ENCODE results near the gene SPRR2D. TPM values are rescaled to one million over a fixed set of nuclear protein-coding genes. Genes with fewer than 3 reads are reported as not detected.
"Not testable (repeated sequence)": the region's sequence is repeated elsewhere in the genome, so short reads cannot be mapped to it uniquely, and the experiment has no call there.

SPRR2D gene
- total and polyA plus RNA-seq, 2 donors (not counting 3 experiments of a cell fraction or from before 2014, with no cell fraction given) = not detected

- TF ChIP-seq JUN (IDR thresholded peaks at IDR 0.05; ENCODE audit: borderline replicate concordance, insufficient read depth, insufficient read length, low read depth) = no peak
- TF ChIP-seq MYC (IDR thresholded peaks at IDR 0.05; ENCODE audit: low read depth, low read length) = no peak
- no peak for TF ChIP-seq GATA2 (IDR thresholded peaks at IDR 0.05; ENCODE audit: insufficient read depth, insufficient read length, low read depth, low read length)
- no peak for TF ChIP-seq MAX (IDR thresholded peaks at IDR 0.05; ENCODE audit: insufficient read depth, insufficient read length)
- TF ChIP-seq FOS (IDR thresholded peaks at IDR 0.05; ENCODE audit: borderline replicate concordance, insufficient read depth, low read length) = no peak
- no peak for TF ChIP-seq CTCF (IDR thresholded peaks at IDR 0.05; ENCODE audit: extremely low read depth in 1 of 2, insufficient read depth in 1 of 2, low read depth in 1 of 2, low read length in 2 of 2)
- no peak for TF ChIP-seq EZH2 (IDR thresholded peaks at IDR 0.05; ENCODE audit: borderline replicate concordance, low read depth, low read length, severe bottlenecking)
- no peak for TF ChIP-seq POLR2AphosphoS5 (IDR thresholded peaks at IDR 0.05; ENCODE audit: insufficient read depth, low read depth, low read length)
- TF ChIP-seq POLR2A (IDR thresholded peaks at IDR 0.05; ENCODE audit: low read depth, low read length) = no peak
- FAIRE-seq (no peak), DNase-seq (ENCODE audit: low read depth, low spot score) (no peak)
- no peaks in the 10 kb centered on the region for H4K20me1 ChIP-seq (replicated peaks; ENCODE audit: control insufficient read depth, extremely low read depth, insufficient read depth, low read length)
- BruUV-seq (replicated peaks) = no TSS peak
- H3K79me2 ChIP-seq (ENCODE audit: control insufficient read depth, insufficient read depth, low read length) = no peaks in the 10 kb centered on the region
- intact Hi-C loops (cut with micrococcal nuclease) = no loop called here
- H3K9ac ChIP-seq (replicated peaks; ENCODE audit: extremely low read depth, insufficient read depth, low read length) = no peak within 1 kb of the TSS
- H3K27me3 ChIP-seq (ENCODE audit: control insufficient read depth in 2 of 2, insufficient read depth in 2 of 2, low read length in 2 of 2) = peaks cover 0 to 2% of the 10 kb centered on the region in 2 experiments
- H2AFZ ChIP-seq (ENCODE audit: low read depth, low read length) = no peak within 1 kb of the TSS
- no peak within 1 kb of the TSS for H3K4me2 ChIP-seq (ENCODE audit: insufficient read depth, low read length)
- no peaks in the 10 kb centered on the region for H3K36me3 ChIP-seq (ENCODE audit: control insufficient read depth in 2 of 2, extremely low read depth in 1 of 2, insufficient read depth in 2 of 2, low read length in 2 of 2)
- H3K9me1 ChIP-seq (replicated peaks; ENCODE audit: control insufficient read depth, extremely low read depth, insufficient read depth, low read length) = no peaks in the 10 kb centered on the region
- ChIA-PET CTCF (no interaction called here), POLR2A (no interaction called here)
- H3K9me3 ChIP-seq (replicated peaks; ENCODE audit: control insufficient read depth, insufficient read depth, low read length) = no peaks in the 10 kb centered on the region
- H3K4me3 ChIP-seq (replicated peaks in 1 of 3; ENCODE audit: insufficient read depth in 1 of 3, low read depth in 1 of 3, low read length in 3 of 3) = no peak within 1 kb of the TSS
- no peak within 1 kb of the TSS for H3K27ac ChIP-seq (ENCODE audit: insufficient read depth, low read depth, low read length)
- dilution Hi-C loops (cut with MboI; ENCODE audit: extremely low pct_ligation_motif_present, low sequenced_read_pairs) = no loop called here
- H3K4me1 ChIP-seq (ENCODE audit: control insufficient read depth, extremely low read depth, insufficient read depth, low read length) = no peaks in the 10 kb centered on the region
These were observed 16.5 kb upstream of the SPRR2D start, which contains the start of gene SPRR2A for GRCh38 chr1:153057375-153057774. Gene SPRR2A (minus strand): TSS chr1:153057512. CDS start chr1:153056735, 777 bp downstream.

- intact Hi-C loops (cut with micrococcal nuclease); H3K27ac ChIP-seq (ENCODE audit: insufficient read depth, low read depth, low read length); H3K4me3 ChIP-seq (replicated peaks in 1 of 3; ENCODE audit: insufficient read depth in 1 of 3, low read depth in 1 of 3, low read length in 3 of 3); dilution Hi-C loops (cut with MboI; ENCODE audit: extremely low pct_ligation_motif_present, low sequenced_read_pairs); DNase-seq (ENCODE audit: low read depth, low spot score); H3K27me3 ChIP-seq (ENCODE audit: control insufficient read depth in 2 of 2, insufficient read depth in 2 of 2, low read length in 2 of 2); CTCF ChIA-PET; H3K36me3 ChIP-seq (ENCODE audit: control insufficient read depth in 2 of 2, extremely low read depth in 1 of 2, insufficient read depth in 2 of 2, low read length in 2 of 2); H3K79me2 ChIP-seq (ENCODE audit: control insufficient read depth, insufficient read depth, low read length); H3K9ac ChIP-seq (replicated peaks; ENCODE audit: extremely low read depth, insufficient read depth, low read length); H3K4me2 ChIP-seq (ENCODE audit: insufficient read depth, low read length); H3K9me3 ChIP-seq (replicated peaks; ENCODE audit: control insufficient read depth, insufficient read depth, low read length); H4K20me1 ChIP-seq (replicated peaks; ENCODE audit: control insufficient read depth, extremely low read depth, insufficient read depth, low read length); POLR2A ChIA-PET; H3K9me1 ChIP-seq (replicated peaks; ENCODE audit: control insufficient read depth, extremely low read depth, insufficient read depth, low read length); H2AFZ ChIP-seq (ENCODE audit: low read depth, low read length); H3K4me1 ChIP-seq (ENCODE audit: control insufficient read depth, extremely low read depth, insufficient read depth, low read length); FAIRE-seq; BruUV-seq (replicated peaks): not testable (repeated sequence)
These were observed 15.2 kb upstream of the SPRR2D start for GRCh38 chr1:153056111-153056510.
